Thyroid gland (tissue), 4 donors: ENCODE data around the gene HAP1.

Source experiments
- CTCF ChIP-seq, 6 experiments: fragments of 200-600 bp in 3 of 6; fragments of 450-650 bp in 3 of 6; sonication (generic) in 3 of 6; IDR thresholded peaks; one replicate each; pipeline ENCODE4 v1.5.1; 2016 to 2019; ENCODE audit warnings: antibody characterized with exemption in 6 of 6, mild to moderate bottlenecking in 2 of 6, inconsistent platforms in 1 of 6, moderate library complexity in 1 of 6
- POLR2A ChIP-seq, 2 donors: fragments of 450-650 bp; IDR thresholded peaks; one replicate each; pipeline ENCODE4 v1.6.1; 2017; ENCODE audit warnings: antibody characterized with exemption in 2 of 2, mild to moderate bottlenecking in 2 of 2, moderate library complexity in 1 of 2

GRCh38 chr17:41680426-41681040, 53.9 kb downstream of the HAP1 start:
- TF ChIP-seq POLR2A (IDR thresholded peaks at IDR 0.05) = no peak
- TF ChIP-seq CTCF (IDR thresholded peaks at IDR 0.05) = no peak
